ENCODE data around the gene FPR2.
"Not testable (repeated sequence)": the region's sequence is repeated elsewhere in the genome, so short reads cannot be mapped to it uniquely, and the experiment has no call there.

FPR2 gene

DNA sequence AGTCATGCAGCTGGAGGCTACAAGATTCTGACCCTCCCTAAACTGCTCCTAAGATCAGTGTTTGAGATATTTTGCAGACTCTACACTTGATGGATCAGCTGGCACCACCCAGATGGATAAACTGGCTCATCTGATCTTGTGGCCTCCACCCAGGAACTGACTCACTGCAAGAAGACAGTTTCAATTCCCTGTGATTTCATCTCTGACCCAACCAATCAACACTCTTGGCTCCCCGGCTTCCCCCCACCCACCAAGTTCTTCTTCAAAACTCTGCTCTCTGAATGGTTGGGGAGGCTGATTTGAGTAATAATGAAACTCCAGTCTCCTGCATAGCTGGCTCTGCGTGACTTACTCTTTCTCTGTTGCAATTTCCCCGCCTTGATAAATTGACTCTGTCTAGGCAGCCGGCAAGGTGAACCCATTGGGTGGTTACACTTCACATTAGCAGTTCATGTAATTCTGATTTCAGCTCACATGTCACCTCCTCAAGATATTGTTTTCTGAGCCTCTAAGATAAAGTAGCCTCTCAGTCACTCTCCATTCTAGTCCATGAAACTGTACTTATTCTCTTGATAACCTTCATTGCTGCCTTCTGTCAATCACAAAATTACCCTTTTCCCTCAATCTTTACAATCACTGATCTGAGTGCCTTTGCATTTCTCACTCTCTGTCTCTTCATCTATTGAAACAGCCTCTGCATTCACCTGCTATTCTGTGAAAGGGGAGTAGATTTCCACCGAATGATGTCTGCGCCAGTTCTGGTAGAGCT lies 24.1 kb downstream of the FPR2 start:
- no peak for DNase-seq

DNA sequence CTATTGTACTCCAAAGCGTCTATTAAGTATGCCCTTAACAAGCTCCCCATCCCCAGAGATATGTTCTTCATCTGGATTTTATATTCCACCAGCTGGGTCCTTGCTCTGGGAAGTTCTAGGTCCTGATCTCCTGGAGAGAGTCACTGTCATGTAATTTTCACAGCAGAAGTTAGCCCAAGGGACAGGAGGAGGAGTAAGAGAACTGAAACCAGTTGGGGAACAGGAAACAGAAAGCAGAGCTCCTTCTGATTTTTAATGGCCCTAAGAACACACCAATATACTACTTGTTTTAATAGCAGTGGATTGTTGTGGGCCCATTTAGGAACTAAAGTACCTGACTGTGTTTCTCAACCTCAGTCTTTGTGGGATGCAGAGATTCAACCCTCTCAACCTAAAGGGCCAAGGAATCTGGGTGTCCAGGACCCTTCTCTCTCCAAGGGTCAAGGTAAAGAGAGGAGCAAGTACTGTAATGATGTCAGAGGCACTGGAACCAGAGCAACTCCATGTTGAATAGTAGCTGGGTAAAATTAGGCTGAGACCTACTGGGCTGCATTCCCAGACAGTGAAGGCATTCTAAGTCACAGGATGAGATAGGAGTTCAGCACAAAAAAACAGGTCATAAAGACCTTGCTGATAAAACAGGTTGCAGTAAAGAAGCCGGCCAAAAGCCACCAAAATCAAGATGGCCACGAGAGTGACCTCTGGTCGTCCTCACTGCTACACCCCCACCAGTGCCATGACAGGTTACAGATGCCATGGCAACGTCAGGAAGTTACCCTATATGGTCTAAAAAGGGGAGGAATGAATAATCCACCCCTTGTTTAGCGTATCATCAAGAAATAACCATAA lies 25.9 kb downstream of the FPR2 start:
- no peak for DNase-seq

DNA sequence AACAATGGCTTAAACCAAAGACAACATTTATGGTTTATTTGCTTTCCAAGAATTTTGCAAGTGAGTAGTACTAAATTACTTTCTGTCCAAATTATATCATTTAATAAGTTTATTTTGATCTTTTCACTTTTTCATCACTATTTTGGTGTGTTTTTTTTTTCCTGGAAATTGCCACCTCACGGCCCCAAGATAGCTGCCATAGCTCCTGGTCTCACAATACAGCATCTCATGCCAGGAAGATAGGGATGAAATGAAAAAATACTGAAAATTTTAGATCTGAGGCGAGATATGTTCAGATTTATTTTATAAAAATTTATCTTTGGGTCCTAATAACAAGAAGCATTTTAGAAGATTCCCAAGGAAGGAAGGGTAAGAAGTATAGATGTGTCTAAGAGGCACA lies 27.0 kb downstream of the FPR2 start:
- DNase-seq, result no peak

DNA sequence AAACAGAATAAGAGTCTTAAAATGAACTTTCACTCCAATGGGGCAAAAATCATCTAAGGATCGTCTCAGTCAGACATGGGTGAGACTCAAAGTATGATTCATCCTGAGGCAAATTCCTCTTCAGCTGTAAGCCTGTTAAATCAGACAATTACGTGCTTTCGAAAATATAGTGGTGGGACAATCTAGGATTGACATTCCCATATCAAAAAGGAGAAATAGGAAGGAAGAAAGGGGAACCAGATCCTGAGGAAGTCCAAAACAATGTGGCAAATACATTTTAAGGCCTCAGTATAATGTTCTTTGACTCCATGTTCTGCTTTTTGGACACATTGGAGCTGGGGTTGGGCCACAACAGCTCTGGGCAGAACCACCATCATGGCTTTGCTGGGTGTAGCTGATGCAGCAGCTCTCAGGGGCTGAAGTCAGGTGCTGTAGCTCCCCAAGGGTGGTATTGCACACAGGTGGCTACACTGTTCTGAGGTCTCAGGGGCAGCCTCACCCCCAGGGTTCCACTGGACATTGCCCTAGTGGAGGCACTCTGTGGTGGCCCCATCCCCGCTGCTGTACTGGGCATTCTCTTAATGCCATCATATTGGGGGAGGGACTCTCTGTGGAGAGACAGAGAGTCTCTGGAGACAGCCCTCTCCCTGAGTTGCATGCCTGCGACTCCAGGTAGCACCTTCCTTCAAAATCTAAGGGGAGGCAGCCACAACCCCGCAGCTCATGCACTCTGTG lies 28.2 kb downstream of the FPR2 start:
- DNase-seq, result no peak

- DNase-seq, result no peak
These were observed 32.0 kb downstream of the FPR2 start for GRCh38 chr19:51792932-51793331.

DNA sequence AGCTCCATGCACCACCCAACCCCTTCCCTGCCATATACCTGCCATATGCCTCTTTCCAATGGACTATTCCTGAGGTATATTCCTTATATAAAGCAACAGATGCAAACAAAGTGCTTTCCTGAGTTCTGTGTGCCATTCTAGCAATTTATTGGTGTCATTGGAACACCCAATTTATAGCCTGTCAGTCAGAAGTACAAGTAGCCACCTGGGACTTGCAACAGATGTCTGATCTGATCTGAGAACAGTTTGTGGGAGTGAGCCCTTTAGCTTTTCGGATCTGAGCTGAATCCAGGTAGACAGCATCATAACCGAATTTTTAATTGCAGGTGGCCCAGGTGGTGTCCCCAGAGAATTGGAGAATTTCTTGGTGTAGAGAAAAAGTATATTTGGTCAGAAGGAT lies 33.0 kb downstream of the FPR2 start:
- DNase-seq, result no peak

DNA sequence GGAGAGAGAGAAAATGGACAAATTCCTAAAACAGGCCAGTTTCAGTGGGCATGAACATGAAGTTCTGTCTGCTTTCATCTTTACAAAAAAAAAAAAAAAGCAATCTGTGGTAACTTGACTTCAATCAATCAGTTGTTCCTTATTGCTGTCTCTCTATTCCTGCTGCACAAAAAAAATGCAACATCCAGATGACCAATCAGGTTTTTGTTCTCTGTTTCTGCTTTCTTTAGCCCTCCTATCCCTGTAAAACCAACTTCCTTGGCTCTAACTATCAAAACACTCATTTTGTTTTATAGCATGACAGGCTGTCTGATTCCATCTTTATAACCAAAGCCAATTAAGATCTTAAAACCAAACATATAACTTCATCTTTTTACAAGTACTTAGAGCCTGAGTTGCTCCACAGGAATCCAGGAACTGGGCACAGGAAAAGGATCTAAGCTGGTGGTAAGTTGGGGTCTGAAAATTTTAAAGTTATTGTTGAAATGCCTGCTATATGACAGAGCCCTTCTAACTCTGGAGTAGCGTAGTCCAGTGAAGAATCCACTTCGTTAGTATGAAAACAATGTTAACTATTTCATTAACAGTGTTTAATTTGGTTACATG lies 34.0 kb downstream of the FPR2 start, which contains the start of gene FPR3:
FPR3 (plus strand) TSS at position 273 of the 606 bp plus-strand sequence. CDS start 28,592 bp downstream, outside the sequence.
- no peak for DNase-seq

- DNase-seq, result peak; percentile 24
These were observed 35.3 kb downstream of the FPR2 start for GRCh38 chr19:51796195-51796679.

GRCh38 chr19:51797480-51797879 lies 36.5 kb downstream of the FPR2 start:
- no peak for DNase-seq

DNA sequence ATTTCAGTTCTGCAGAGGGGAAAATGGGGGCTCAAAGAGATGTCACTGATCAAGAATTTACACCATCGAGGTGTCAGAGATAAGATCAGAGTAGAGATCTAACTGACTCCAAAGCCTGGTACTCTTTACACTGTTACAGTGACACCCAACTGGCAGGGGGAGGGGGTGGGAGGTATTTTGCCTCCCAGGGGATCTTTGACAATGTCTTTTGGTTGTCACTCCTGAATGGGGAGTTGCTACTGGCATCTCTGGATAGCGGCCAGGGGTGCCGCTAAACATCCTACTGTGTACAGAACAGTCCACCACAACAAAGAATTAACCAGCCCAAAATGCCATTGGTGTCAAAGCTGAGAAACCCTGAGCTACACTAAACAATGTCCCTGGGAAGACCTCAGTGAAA lies 37.1 kb downstream of the FPR2 start:
- no peak for DNase-seq

DNA sequence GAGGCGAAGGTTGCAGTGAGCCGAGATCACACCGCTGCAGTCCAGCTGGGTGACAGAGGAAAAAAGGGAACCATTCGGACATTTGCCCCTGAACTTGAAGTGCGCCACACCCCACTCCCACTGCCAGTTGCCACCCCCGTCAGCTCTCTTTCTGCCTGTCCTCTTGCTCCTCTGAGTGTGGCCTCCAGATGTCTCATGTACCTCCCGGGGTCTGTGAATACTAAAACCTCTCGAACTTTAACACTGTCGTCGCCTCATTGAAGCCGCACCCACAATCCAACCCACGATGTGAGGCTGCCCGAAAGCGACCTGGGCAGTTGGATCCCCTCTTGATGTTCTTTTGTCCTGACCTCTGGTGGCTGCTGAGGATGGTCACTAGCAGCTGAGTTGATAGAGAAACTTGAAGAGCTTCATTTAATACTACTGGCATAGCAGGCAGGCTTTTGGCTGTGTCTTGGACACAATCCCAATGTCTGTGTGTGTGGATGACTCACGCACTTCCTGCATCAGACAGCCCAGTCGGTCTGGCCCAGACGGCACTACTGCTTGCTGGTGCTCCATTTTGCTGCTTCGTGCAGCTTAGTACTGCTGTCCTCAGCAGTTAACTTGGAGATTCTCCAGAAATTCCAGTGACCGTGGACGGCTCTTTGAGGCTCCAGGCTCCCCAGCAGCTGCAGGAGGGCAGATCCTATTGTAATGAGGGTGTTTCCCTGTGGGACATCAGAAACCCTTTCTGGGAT lies 38.2 kb downstream of the FPR2 start:
- peak; percentile 33 for DNase-seq

DNA sequence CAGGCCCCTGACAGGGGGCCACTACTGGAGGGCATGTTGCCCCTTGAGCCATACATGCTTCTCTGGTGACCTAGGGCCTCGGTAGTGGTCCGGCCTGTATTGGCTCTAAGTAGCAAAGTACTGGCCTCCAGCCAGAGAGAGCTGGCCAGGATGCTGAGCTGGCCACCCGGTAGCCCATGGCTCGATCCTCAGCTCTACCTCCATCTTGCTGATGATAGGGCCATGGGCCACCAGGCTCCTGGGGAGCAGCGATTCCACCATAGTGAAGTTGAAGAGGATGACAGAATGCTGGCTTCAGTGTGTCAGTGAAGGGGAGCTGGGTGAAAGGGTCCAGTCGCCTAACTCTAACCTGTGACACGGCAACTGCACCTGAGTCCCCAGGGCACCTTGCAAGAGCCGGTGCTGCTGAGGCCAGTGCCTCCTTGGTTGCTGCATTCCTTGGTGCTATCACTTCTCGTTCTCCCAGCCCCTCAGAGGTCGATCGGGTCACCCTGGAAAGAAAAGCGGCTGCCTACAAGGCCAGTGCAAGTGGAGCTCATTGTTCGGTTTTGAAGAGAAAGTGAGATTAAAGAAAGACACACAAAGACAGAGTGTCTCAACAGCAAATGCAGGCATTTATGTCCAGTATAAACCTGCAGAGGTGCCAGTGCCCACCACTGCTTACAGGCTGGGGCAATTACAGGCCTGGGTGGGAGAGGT lies 38.9 kb downstream of the FPR2 start:
- no peak for DNase-seq

DNA sequence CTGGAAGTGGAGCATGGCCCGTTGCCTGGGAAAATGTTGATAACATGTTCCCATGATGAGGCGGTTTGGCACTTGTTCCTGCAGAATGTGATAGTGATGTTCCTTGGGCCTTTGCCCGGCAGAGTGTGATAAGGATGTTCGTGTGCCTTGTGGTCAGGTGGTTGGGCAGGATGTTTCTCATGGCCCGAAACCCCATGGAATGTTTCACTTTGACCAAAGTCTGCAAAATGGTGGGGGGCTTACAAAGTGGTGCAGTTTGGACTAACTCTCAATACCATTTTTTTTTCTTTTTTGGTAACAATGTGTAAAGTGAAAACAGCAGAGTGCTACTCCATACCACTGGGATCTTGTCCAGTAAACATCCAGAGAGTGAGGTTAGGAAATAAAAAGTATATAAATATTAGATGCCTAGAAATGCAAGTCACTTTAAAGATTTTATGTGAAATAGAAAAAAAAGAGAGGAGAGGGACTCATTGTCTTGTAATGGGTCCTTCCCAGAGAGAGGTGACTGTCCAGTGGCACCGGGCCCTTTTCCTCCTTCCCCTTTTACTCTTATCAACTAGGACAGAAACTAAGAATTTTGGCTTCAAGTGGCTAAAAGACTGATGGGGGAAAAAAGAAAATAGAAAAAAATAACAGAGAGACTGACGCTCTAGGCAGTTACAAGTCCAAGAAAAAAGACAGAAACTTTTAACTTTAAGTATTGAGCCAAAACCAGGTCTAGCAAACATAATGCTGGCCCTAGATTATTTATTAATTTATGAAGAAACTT lies 39.7 kb downstream of the FPR2 start:
- DNase-seq, result peak; percentile 74

DNA sequence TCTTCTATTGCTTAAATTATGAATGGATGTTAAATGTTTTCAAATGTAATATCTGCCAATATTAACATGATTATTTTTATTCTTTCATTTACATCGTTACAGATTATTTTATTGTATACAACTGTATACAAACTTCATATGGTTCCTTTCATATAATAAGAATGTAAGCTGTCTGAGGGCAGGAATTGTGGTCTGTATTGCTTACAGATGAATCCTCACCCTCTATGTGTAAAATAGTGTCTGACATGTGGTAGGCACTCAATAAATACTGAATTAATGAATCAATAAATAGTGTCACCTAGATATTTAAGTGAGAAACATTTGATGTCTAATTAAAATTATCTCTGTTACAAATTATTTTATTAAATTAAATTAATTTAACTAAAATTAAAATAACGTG lies 41.8 kb downstream of the FPR2 start:
- no peak for DNase-seq

- DNase-seq, result no peak
These were observed 42.5 kb downstream of the FPR2 start for GRCh38 chr19:51803519-51803918.

- no peak for DNase-seq
These were observed 43.0 kb downstream of the FPR2 start for GRCh38 chr19:51803967-51804366.

DNA sequence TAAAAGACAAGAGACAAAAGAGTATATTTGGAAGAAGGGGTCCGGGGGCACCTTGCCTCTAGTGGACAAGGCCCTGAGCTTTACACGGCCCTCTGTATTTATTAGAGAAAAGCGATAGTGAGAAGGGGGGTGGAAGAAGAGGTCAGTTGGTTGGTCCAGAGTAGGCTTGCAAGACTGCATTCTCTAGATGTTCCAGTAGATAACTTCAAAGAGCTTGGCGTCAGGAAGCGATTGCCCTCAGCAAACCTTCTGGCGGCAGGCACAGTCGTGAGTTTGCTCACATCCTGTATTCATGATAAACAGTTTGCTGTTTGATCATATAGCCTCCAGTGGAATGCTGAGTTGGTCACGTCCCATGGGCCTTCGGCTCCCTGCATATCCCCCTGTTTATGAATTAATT lies 43.8 kb downstream of the FPR2 start:
- not testable (repeated sequence) for DNase-seq

DNA sequence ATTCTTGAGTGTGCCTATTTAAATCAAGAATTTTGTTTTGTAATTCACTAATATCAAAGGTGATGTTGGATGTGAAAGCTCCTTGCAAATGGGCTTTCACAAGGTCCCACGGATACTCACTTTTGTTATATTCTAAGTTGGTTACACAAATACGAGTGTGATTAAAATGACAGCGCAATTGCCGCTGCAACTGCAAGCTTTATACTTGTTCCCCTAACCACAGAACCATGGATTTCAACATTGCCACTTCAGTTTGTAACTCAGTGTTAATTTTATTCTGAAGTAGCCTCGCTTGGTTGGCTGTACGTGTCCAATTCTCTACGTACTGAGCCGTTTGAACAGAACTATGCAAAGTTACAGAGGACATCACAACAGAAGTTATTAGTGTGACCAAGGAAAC lies 44.4 kb downstream of the FPR2 start:
- DNase-seq, result not testable (repeated sequence)

- DNase-seq, result not testable (repeated sequence)
These were observed 45.6 kb downstream of the FPR2 start for GRCh38 chr19:51806571-51806970.

DNA sequence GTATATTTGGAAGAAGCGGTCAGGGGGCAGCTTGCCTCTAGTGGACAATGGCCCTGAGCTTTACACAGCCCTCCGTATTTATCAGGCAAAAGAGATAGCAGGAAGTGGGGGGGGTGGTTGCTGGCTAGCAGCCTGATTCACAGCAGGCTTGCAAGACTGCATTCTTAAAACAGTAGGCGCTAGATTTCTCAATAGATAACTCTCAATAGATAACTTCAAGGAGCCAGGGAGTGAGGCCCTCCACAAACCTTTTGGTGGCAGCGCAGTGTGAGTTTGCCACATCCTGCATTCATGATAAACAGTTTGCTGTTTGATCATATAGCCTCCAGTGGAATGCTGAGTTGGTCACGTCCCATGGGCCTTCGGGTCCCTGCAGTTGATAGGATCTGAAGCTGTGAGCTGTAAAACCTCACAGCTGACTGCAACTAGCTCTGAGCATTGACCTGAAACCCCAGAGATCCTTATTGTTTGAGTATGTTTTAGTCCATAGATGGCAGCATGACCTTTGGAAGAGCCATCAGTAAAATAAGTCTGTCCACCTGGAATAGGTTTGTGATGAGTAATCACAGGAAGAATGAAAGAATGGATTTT lies 46.2 kb downstream of the FPR2 start:
- DNase-seq, result peak; percentile 55

Data from hematopoietic multipotent progenitor cell treated with erythropoietin and hydrocortisone succinate and interleukin-3 and kit ligand, for 6 days (in vitro differentiated cells).